Measurements from ENCODE around the gene CRYBA2. TPM values are rescaled to one million over a fixed set of nuclear protein-coding genes. Genes with fewer than 3 reads are reported as not detected.

The CRYBA2 gene
- total RNA-seq, 1 experiment from 2014 or later = not detected

GRCh38 chr2:219037783-219038499, 44.7 kb upstream of the CRYBA2 start:
- DNase-seq (ENCODE audit: low read depth, low spot score) (no peak), ATAC-seq (no peak)
- no peak overlapping the region for H3K27ac ChIP-seq (ENCODE audit: low read depth, low read length)
- H3K4me2 ChIP-seq (ENCODE audit: low read length) = no peak overlapping the region
- H3K9me3 ChIP-seq (ENCODE audit: control insufficient read depth in 1 of 2, insufficient read depth in 1 of 2, low read depth in 1 of 2, low read length in 2 of 2) = no peaks in the 10 kb centered on the region
- no peak overlapping the region for H3K9ac ChIP-seq (ENCODE audit: low read length)
- RAD21 ChIA-PET (ENCODE audit: low non-redundant PET in 1 of 2, low total read pairs in 2 of 2, uncharacterized antibody in 2 of 2, unreplicated experiment in 2 of 2) = no interaction called here
- no peak for TF ChIP-seq EZH2phosphoT487 (IDR thresholded peaks at IDR 0.05; ENCODE audit: borderline replicate concordance)
- TF ChIP-seq EGR1 (IDR thresholded peaks at IDR 0.05; ENCODE audit: low read depth) = no peak
- TF ChIP-seq ZBTB33 (IDR thresholded peaks at IDR 0.05; ENCODE audit: extremely low read depth, insufficient replicate concordance, low read length) = no peak
- no peak for TF ChIP-seq CEBPB (IDR thresholded peaks at IDR 0.05; ENCODE audit: low read depth)
- TF ChIP-seq TCF7L2 (IDR thresholded peaks at IDR 0.05; ENCODE audit: borderline replicate concordance, extremely low read depth, insufficient read depth, insufficient read length) = no peak
- no peak for TF ChIP-seq SRF (IDR thresholded peaks at IDR 0.05; ENCODE audit: low read depth)
- TF ChIP-seq SIN3A (IDR thresholded peaks at IDR 0.05; ENCODE audit: low read depth) = no peak
- H4K20me1 ChIP-seq (ENCODE audit: insufficient read depth) = no peaks in the 10 kb centered on the region
- BruUV-seq (replicated peaks) = no TSS peak
- H2AFZ ChIP-seq (ENCODE audit: low read depth, low read length, poor library complexity, severe bottlenecking) = no peak overlapping the region
- CTCF ChIA-PET = interaction anchor here (1.2 to 3.5 kb wide), 2 partner anchors 8 to 36 kb away, joined by 3 to 21 read pairs; no protein-coding TSS in a partner anchor
- no peaks in the 10 kb centered on the region for H3K36me3 ChIP-seq (ENCODE audit: control insufficient read depth in 1 of 2, insufficient read depth in 2 of 2, low read length in 2 of 2)
- intact Hi-C loops (cut with micrococcal nuclease) = no loop called here
- no peak overlapping the region for H3K4me3 ChIP-seq (replicated peaks in 1 of 2; ENCODE audit: low read depth in 1 of 2, low read length in 2 of 2)
- peaks cover 33% of the 10 kb centered on the region for H3K27me3 ChIP-seq (ENCODE audit: insufficient read depth, low read length)
- no peaks in the 10 kb centered on the region for H3K79me2 ChIP-seq (ENCODE audit: insufficient read depth, low read length)
- no peaks in the 10 kb centered on the region for H3K9me2 ChIP-seq (ENCODE audit: insufficient read depth)
- H3K4me1 ChIP-seq (ENCODE audit: control insufficient read depth in 1 of 2, insufficient read depth in 2 of 2, low read length in 2 of 2) = no peaks in the 10 kb centered on the region
- POLR2A ChIA-PET = no interaction called here

- POLR2A ChIA-PET = no interaction called here
Measured at GRCh38 chr2:219035942-219036341, 42.7 kb upstream of the CRYBA2 start.

More at GRCh38 chr2:219035942-219036341, 42.7 kb upstream of the CRYBA2 start:
- no peak for ATAC-seq
- no TSS peak for BruUV-seq (replicated peaks)
- no peaks in the 10 kb centered on the region for H4K20me1 ChIP-seq (ENCODE audit: insufficient read depth)
- H2AFZ ChIP-seq (ENCODE audit: low read depth, low read length, poor library complexity, severe bottlenecking) = no peak overlapping the region
- peaks cover 32% of the 10 kb centered on the region for H3K27me3 ChIP-seq (ENCODE audit: insufficient read depth, low read length)
- H3K4me1 ChIP-seq (ENCODE audit: control insufficient read depth in 1 of 2, insufficient read depth in 2 of 2, low read length in 2 of 2) = no peaks in the 10 kb centered on the region
- H3K9me3 ChIP-seq (ENCODE audit: control insufficient read depth in 1 of 2, insufficient read depth in 1 of 2, low read depth in 1 of 2, low read length in 2 of 2) = no peaks in the 10 kb centered on the region
- ChIA-PET RAD21 (ENCODE audit: low non-redundant PET in 1 of 2, low total read pairs in 2 of 2, uncharacterized antibody in 2 of 2, unreplicated experiment in 2 of 2) (no interaction called here), CTCF (no interaction called here)
- H3K4me2 ChIP-seq (ENCODE audit: low read length) = no peak overlapping the region
- no peak overlapping the region for H3K4me3 ChIP-seq (replicated peaks in 1 of 2; ENCODE audit: low read depth in 1 of 2, low read length in 2 of 2)
- H3K9me2 ChIP-seq (ENCODE audit: insufficient read depth) = no peaks in the 10 kb centered on the region
- intact Hi-C loops (cut with micrococcal nuclease) = no loop called here
- H3K9ac ChIP-seq (ENCODE audit: low read length) = no peak overlapping the region
- TF ChIP-seq RAD21 (IDR thresholded peaks at IDR 0.05; ENCODE audit: low read depth) (no peak), CBX3 (IDR thresholded peaks at IDR 0.05; ENCODE audit: low read depth) (no peak), JUND (IDR thresholded peaks at IDR 0.05) (no peak), TCF7L2 (IDR thresholded peaks at IDR 0.05; ENCODE audit: borderline replicate concordance, extremely low read depth, insufficient read depth, insufficient read length) (no peak), SIN3A (IDR thresholded peaks at IDR 0.05; ENCODE audit: low read depth) (no peak), CEBPB (IDR thresholded peaks at IDR 0.05; ENCODE audit: low read depth) (no peak)
- H3K36me3 ChIP-seq (ENCODE audit: control insufficient read depth in 1 of 2, insufficient read depth in 2 of 2, low read length in 2 of 2) = no peaks in the 10 kb centered on the region
- no peak overlapping the region for H3K27ac ChIP-seq (ENCODE audit: low read depth, low read length)
- DNase-seq (ENCODE audit: low read depth, low spot score) = no peak
- no peaks in the 10 kb centered on the region for H3K79me2 ChIP-seq (ENCODE audit: insufficient read depth, low read length)

Measured in HCT116 (cell line).